HG03025 (cell line): ENCODE measurements around the gene SERPINF2.
"Not testable (repeated sequence)": the region's sequence is repeated elsewhere in the genome, so short reads cannot be mapped to it uniquely, and the experiment has no call there.

Experiments used
- ATAC-seq: cut with Tn5 transposase; IDR thresholded peaks from one replicate; pipeline ENCODE4 v1.9.1; 2021; ENCODE audit warnings: mild to moderate bottlenecking, moderate library complexity; ENCODE audit not compliant: unreplicated experiment, low FRiP score

SERPINF2 gene

GRCh38 chr17:1759529-1759928 is 16.9 kb downstream of the SERPINF2 start:
- ATAC-seq: no peak

- ATAC-seq: no peak
Observed at GRCh38 chr17:1762233-1762900, 19.7 kb downstream of the SERPINF2 start.

- no peak for ATAC-seq
Observed at GRCh38 chr17:1762901-1763898, 20.5 kb downstream of the SERPINF2 start.

GRCh38 chr17:1764284-1764683 is 21.6 kb downstream of the SERPINF2 start:
- no peak for ATAC-seq

GRCh38 chr17:1764705-1765104 is 22.0 kb downstream of the SERPINF2 start:
- not testable (repeated sequence) for ATAC-seq

GRCh38 chr17:1765576-1765975 is 22.9 kb downstream of the SERPINF2 start:
- no peak for ATAC-seq

- no peak for ATAC-seq
Observed at GRCh38 chr17:1766382-1767135, 23.9 kb downstream of the SERPINF2 start.

- no peak for ATAC-seq
Observed at GRCh38 chr17:1767358-1767757, 24.7 kb downstream of the SERPINF2 start.

- ATAC-seq: no peak
Observed at GRCh38 chr17:1769822-1770477, 27.3 kb downstream of the SERPINF2 start.

GRCh38 chr17:1773000-1773695 is 30.5 kb downstream of the SERPINF2 start:
- ATAC-seq: not testable (repeated sequence)

GRCh38 chr17:1773696-1774181 is 31.1 kb downstream of the SERPINF2 start:
- no peak for ATAC-seq

GRCh38 chr17:1774390-1775176 is 31.9 kb downstream of the SERPINF2 start:
- no peak for ATAC-seq

GRCh38 chr17:1776328-1776727 is 33.7 kb downstream of the SERPINF2 start:
- no peak for ATAC-seq

- ATAC-seq: no peak
Observed at GRCh38 chr17:1776857-1777256, 34.2 kb downstream of the SERPINF2 start.

GRCh38 chr17:1779571-1780131 is 37.0 kb downstream of the SERPINF2 start:
- no peak for ATAC-seq

- no peak for ATAC-seq
Observed at GRCh38 chr17:1782171-1782567, 39.5 kb downstream of the SERPINF2 start.

- ATAC-seq: no peak
Observed at GRCh38 chr17:1783271-1783670, 40.6 kb downstream of the SERPINF2 start.

- ATAC-seq: no peak
Observed at GRCh38 chr17:1783834-1784611, 41.4 kb downstream of the SERPINF2 start.
